Neuron (in vitro differentiated cells): ENCODE data around the gene PGAM5.

Experiments
- H2AFZ ChIP-seq: one replicate; pipeline ENCODE4 v1.6.1; 2013; ENCODE audit warnings: low read depth, mild to moderate bottlenecking, inconsistent platforms, low read length, moderate library complexity
- H3K27me3 ChIP-seq: one replicate; pipeline ENCODE4 v1.6.1; 2013; ENCODE audit warnings: low read length; ENCODE audit not compliant: insufficient read depth
- H3K36me3 ChIP-seq: one replicate; pipeline ENCODE4 v1.6.1; 2013; ENCODE audit warnings: low read length; ENCODE audit not compliant: insufficient read depth
- H3K4me1 ChIP-seq: one replicate; pipeline ENCODE4 v1.6.1; 2013; ENCODE audit warnings: low read length; ENCODE audit not compliant: insufficient read depth
- H3K4me3 ChIP-seq: 2 replicates; pipeline ENCODE4 v1.5.1; 2013; ENCODE audit warnings: mild to moderate bottlenecking, low read length, moderate library complexity
- H3K9me3 ChIP-seq: one replicate; pipeline ENCODE4 v1.6.1; 2013; ENCODE audit warnings: low read length

Gene PGAM5

GRCh38 chr12:132718644-132719043 lies 8.0 kb downstream of the PGAM5 start:
- H2AFZ ChIP-seq, result no peak overlapping the region
- no peak overlapping the region for H3K4me3 ChIP-seq
- H3K27me3 ChIP-seq, result no peaks in the 10 kb centered on the region
- no peaks in the 10 kb centered on the region for H3K4me1 ChIP-seq
- H3K9me3 ChIP-seq, result no peaks in the 10 kb centered on the region
- H3K36me3 ChIP-seq, result peaks cover 66% of the 10 kb centered on the region

- no peak overlapping the region for H3K4me3 ChIP-seq
- no peaks in the 10 kb centered on the region for H3K27me3 ChIP-seq
- H3K36me3 ChIP-seq, result peaks cover 69% of the 10 kb centered on the region
Measured at GRCh38 chr12:132719141-132719953, 8.7 kb downstream of the PGAM5 start.

GRCh38 chr12:132719954-132720324 lies 9.3 kb downstream of the PGAM5 start:
- Histone ChIP-seq H2AFZ (no peak overlapping the region), H3K36me3 (peaks cover 71% of the 10 kb centered on the region)

More at GRCh38 chr12:132719141-132719953, 8.7 kb downstream of the PGAM5 start:
- Histone ChIP-seq H3K9me3 (no peaks in the 10 kb centered on the region), H2AFZ (no peak overlapping the region), H3K4me1 (no peaks in the 10 kb centered on the region)

GRCh38 chr12:132720606-132721345 lies 10.1 kb downstream of the PGAM5 start:
- Histone ChIP-seq H3K27me3 (no peaks in the 10 kb centered on the region), H3K36me3 (peaks cover 76% of the 10 kb centered on the region), H2AFZ (no peak overlapping the region), H3K4me1 (no peaks in the 10 kb centered on the region), H3K9me3 (no peaks in the 10 kb centered on the region), H3K4me3 (no peak overlapping the region)

More at GRCh38 chr12:132719954-132720324, 9.3 kb downstream of the PGAM5 start:
- Histone ChIP-seq H3K9me3 (no peaks in the 10 kb centered on the region), H3K4me1 (no peaks in the 10 kb centered on the region), H3K27me3 (no peaks in the 10 kb centered on the region), H3K4me3 (no peak overlapping the region)

- H3K36me3 ChIP-seq, result peaks cover 83% of the 10 kb centered on the region
Measured at GRCh38 chr12:132723015-132723763, 12.5 kb downstream of the PGAM5 start.

GRCh38 chr12:132723764-132724140 lies 13.1 kb downstream of the PGAM5 start:
- Histone ChIP-seq H3K9me3 (no peaks in the 10 kb centered on the region), H2AFZ (no peak overlapping the region), H3K36me3 (peaks cover 85% of the 10 kb centered on the region), H3K4me3 (no peak overlapping the region), H3K27me3 (no peaks in the 10 kb centered on the region), H3K4me1 (no peaks in the 10 kb centered on the region)

More at GRCh38 chr12:132723015-132723763, 12.5 kb downstream of the PGAM5 start:
- no peak overlapping the region for H3K4me3 ChIP-seq
- no peaks in the 10 kb centered on the region for H3K4me1 ChIP-seq
- no peak overlapping the region for H2AFZ ChIP-seq
- H3K27me3 ChIP-seq, result no peaks in the 10 kb centered on the region
- H3K9me3 ChIP-seq, result no peaks in the 10 kb centered on the region

GRCh38 chr12:132724506-132725241 lies 14.0 kb downstream of the PGAM5 start:
- Histone ChIP-seq H3K4me3 (no peak overlapping the region), H3K9me3 (no peaks in the 10 kb centered on the region), H3K27me3 (no peaks in the 10 kb centered on the region), H3K4me1 (no peaks in the 10 kb centered on the region), H2AFZ (no peak overlapping the region), H3K36me3 (peaks cover 78% of the 10 kb centered on the region)

- no peaks in the 10 kb centered on the region for H3K4me1 ChIP-seq
- peaks cover 1% of the 10 kb centered on the region for H3K9me3 ChIP-seq
- no peak overlapping the region for H3K4me3 ChIP-seq
- no peak overlapping the region for H2AFZ ChIP-seq
- peaks cover 83% of the 10 kb centered on the region for H3K36me3 ChIP-seq
- H3K27me3 ChIP-seq, result no peaks in the 10 kb centered on the region
Measured at GRCh38 chr12:132726386-132726785, 15.7 kb downstream of the PGAM5 start.

- H3K36me3 ChIP-seq, result peaks cover 88% of the 10 kb centered on the region
- H3K4me3 ChIP-seq, result no peak overlapping the region
- no peak overlapping the region for H2AFZ ChIP-seq
- H3K4me1 ChIP-seq, result no peaks in the 10 kb centered on the region
- no peaks in the 10 kb centered on the region for H3K27me3 ChIP-seq
- H3K9me3 ChIP-seq, result peaks cover 4% of the 10 kb centered on the region
Measured at GRCh38 chr12:132727091-132727794, 16.6 kb downstream of the PGAM5 start.

GRCh38 chr12:132728502-132728901 lies 17.9 kb downstream of the PGAM5 start:
- Histone ChIP-seq H3K9me3 (peaks cover 4% of the 10 kb centered on the region), H3K4me1 (no peaks in the 10 kb centered on the region), H2AFZ (no peak overlapping the region), H3K36me3 (peaks cover 88% of the 10 kb centered on the region), H3K27me3 (no peaks in the 10 kb centered on the region), H3K4me3 (no peak overlapping the region)

GRCh38 chr12:132729541-132730320 lies 19.1 kb downstream of the PGAM5 start:
- Histone ChIP-seq H3K9me3 (peaks cover 4% of the 10 kb centered on the region), H2AFZ (no peak overlapping the region), H3K27me3 (no peaks in the 10 kb centered on the region), H3K4me1 (no peaks in the 10 kb centered on the region), H3K4me3 (no peak overlapping the region), H3K36me3 (peaks cover 87% of the 10 kb centered on the region)
